Dermis blood vessel endothelial cell (primary cell): ENCODE results near the gene CD200. TPM values are rescaled to one million over a fixed set of nuclear protein-coding genes. Genes with fewer than 3 reads are reported as not detected.

ENCODE experiments used
- DNase-seq: peaks from one replicate; pipeline ENCODE4 v3.0.0; 2010
- total RNA-seq: library from RNA; depleted of rRNA; stranded (reverse); fragments of >200 nt; gene quantifications from 2 replicates; pipeline ENCODE4 v1.2.3, GENCODE V29; 2014

Gene CD200
- total RNA-seq: 3.4 and 3.7 TPM in 2 replicates

- DNase-seq: peak; percentile 45
Observed at GRCh38 chr3:112333002-112333380, at the start of gene CD200. Gene CD200 (plus strand): TSS chr3:112333156. CDS start chr3:112333213, 57 bp downstream.

- no peak for DNase-seq
Observed at GRCh38 chr3:112289011-112289410, 43.9 kb upstream of the CD200 start.

DNA sequence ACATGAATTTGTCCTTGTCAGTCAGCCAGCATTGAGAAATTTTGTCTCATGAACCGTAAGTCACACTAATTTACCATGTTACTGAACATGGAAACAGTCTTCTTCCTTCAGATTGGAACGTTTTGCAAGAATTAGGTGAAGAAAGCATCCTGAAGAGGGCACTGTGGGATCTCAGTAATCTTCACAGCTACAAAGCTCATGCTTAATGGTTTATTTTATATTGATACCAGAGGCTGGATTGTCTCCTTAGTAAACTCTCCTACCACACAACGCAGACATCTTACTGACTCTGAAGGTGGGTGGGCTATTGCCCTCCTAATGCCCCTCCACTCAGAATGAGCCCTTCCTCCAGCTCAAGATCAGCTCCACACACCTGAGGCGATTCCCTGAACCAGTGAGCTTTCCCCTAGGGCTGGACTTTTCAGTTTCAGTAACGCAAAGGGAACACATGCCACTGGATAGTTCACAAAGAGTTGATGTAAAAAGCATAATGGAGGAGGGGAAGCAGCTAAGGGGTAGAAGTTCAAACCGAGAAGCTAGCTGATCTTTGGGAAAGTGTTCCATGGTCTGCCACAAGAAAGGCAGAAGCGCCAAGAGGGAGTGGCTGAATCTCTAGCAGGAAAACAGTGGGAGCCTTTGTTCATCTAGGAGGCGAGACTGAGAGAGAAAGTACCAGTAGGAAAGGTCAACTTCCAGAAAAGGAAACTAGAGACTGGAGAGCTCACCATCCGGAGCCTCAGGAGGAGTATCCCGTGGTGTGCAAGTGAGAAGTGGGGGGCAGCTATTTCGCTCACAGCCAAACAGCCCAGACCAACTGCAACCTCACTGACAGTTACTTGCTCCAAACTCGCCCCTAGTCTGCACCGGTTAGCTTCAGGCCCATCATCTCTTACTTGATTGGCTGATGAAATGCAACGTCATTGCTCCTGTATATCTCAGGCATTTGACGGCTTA lies 39.3 kb upstream of the CD200 start, which contains the start of gene SLC9C1:
SLC9C1 (minus strand) TSS at position 849 of the 954 bp plus-strand sequence. CDS start 7,425 bp downstream, outside the sequence.
- peak; percentile 81 for DNase-seq

- DNase-seq: no peak
Observed at GRCh38 chr3:112297714-112298113, 35.2 kb upstream of the CD200 start.

DNA sequence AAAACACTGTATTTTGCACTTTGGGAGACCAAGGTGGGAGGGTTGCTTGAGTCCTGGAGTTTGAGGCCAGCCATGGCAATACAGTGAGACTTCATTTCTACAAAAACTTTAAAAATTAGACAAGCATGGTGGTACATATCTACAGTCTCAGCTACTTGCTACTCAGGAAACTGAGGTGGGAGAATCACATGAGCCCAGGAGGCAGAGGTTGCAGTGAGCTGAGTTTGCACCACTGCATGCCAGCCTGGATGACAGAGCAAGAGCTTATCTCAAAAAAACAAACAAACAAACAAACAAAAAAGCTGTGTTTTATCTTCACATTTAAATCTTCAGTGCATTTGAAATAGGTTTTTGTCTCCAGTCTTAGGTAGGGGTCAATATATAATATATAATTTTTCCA lies 34.2 kb upstream of the CD200 start:
- no peak for DNase-seq

DNA sequence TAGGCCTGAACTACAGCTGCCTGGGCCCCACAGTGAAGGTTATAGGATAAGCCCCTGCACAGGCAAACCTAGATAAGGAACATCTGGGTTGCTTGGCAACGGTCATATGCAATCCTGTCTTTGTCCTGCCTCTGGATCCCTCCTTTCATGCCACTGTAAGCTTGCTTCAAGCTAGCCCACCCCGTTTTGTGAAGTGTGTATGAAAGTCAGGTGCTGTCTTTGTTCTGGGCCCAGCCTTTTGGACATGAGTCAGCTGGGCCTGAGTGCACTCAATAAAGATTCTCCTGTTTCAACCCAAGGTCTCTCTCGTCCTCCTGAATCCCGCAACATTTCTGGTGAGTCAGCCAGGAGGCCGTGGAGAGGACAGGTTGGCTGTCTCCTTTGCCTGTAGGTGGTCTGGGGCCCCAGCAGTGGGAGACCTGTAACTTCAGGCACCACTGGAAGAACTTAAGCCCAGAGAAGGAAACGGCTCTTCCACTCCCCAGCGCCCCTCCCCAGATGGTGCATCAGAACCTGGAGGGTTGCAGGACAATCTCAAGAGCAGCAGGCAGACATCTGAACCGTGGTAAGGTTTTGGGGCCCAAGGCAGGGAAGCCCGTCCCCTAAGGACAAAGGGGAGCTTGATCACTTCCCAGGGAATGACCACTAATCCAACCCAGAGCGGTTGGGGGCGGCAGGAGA lies 30.7 kb upstream of the CD200 start:
- no peak for DNase-seq

GRCh38 chr3:112302881-112303763 lies 29.8 kb upstream of the CD200 start:
- DNase-seq: peak; percentile 12

- peak; percentile 34 for DNase-seq
Observed at GRCh38 chr3:112303764-112304325, 29.1 kb upstream of the CD200 start.

GRCh38 chr3:112304611-112305010 lies 28.3 kb upstream of the CD200 start:
- peak; percentile 4 for DNase-seq

DNA sequence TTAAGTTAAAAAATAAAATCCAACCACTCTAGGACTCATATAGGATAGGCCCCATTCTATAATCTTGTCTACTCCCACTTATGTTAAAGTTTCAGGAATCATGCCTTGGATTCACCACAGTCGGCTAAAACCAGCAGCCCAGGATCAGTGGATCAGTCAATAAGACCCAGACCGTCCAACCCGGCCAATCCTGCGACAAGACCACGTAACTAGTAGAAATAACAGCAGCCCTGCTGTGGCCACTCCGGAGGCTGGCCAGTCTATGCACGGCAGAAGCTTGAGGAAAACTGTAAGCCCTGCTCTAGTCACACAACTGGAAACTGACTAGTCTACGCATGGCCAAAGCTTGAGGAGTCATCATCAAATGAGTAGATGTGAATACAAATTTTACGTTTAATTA lies 26.1 kb upstream of the CD200 start:
- DNase-seq: no peak

- DNase-seq: no peak
Observed at GRCh38 chr3:112307557-112307956, 25.4 kb upstream of the CD200 start.

GRCh38 chr3:112308151-112308911 lies 24.6 kb upstream of the CD200 start:
- DNase-seq: no peak

- no peak for DNase-seq
Observed at GRCh38 chr3:112314649-112315048, 18.3 kb upstream of the CD200 start.

GRCh38 chr3:112315791-112316190 lies 17.2 kb upstream of the CD200 start:
- no peak for DNase-seq

- no peak for DNase-seq
Observed at GRCh38 chr3:112319516-112320276, 13.3 kb upstream of the CD200 start.

- no peak for DNase-seq
Observed at GRCh38 chr3:112320691-112321090, 12.3 kb upstream of the CD200 start.

DNA sequence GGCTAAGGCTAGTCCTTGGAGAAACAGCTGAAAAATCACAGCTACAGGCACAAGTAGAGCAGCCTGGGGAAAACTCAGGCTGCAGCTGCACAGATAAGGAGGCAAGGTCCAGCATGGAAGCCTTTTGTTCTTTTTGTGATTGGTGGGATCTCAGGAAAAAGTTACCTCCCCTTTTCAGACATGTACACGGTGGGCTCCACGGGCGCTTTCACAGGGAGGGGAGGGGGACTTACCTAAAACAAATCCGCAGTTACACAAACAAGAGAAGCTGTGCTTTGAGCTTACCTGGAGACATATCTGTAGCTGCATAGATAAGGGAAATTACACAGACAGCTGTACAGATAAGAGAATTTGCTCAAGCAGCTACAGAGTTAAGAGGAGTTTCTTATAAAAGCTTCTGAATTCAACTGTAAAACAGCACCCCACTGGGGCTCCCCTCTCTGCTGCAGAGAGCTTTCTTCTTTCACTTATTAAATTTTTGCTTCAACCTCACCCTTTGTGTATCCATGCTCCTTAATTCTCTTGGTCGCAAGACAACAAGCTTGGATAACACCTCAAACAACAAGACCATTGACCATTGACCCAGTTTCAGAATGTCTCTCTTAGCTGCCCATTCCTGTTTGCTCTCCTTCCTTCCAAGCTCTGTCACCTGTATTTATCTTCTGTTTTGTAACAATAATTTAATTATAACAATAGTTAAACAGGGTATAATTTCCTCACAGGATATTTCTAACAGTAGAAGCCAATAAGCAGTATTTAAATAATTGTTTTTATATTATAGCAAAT lies 10.9 kb upstream of the CD200 start:
- no peak for DNase-seq

GRCh38 chr3:112327371-112327951 lies 5.5 kb upstream of the CD200 start:
- DNase-seq: peak; percentile 77

DNA sequence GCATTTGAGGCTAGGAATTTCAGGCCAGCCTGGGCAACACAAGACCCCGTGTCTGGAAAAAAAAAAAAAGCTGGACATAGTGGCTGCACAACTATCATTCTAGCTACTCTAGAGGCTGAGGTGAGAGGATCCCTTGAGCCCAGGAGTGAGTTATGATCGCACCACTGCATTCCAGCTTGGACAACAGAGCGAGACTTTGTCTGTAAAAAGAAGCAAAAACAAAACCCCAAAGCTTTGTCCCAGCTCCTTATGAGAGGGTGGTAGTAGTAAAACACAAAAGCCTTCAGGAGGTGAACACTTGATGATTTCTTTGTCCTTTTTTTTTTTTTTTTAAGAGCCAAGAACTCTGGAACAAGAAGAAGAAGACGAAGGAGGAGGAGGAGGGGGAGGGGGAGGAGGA lies 1.1 kb upstream of the CD200 start:
- no peak for DNase-seq
